ENCODE results near the gene TFEB.

Gene TFEB

DNA sequence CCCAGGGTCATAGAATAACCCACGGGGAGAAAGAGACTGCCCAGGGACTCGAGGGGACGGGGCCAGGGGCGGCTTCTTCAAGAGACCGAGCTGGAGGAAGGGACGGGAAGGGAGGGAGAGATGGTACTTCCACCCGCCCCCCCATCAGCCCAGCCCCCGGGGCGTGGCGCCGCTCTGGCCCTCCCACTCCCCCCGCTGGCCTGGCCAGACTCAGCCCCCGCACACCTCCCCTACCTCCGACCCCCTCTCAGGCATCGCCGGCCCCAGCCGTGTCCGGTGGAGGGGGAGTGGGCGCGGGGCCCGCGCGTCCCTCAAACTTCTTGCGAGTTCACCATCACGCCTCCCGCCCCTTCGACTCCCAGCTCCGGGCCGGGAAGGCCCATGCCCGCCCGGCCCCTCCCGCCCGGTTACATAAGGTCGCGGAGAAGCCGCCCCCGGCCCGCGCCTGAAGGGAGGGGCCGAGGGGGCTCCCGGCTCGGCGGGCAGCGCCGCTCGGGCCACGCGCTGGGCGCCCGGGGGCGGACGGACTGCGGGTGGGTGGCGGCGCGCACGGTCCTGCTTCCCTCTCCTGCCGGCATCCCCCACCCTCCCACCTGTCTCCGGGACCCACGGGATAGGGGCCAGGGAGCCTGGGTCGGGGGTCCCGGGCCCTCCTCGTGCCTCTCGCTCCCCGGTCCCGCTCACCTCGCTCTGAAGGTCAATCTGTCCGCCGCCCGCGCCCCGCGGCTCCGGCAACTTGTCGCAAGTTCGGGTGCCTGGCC, 562 bp downstream of the TFEB start:
- Mint-ChIP-seq H3K36me3 (no peaks in the 10 kb centered on the region), H3K9me3 (ENCODE audit: low read depth) (no peaks in the 10 kb centered on the region), H3K4me3 (peak overlapping the region; percentile 63), H3K4me1 (ENCODE audit: low read depth) (peaks cover 36% of the 10 kb centered on the region), H3K27ac (no peak overlapping the region), H3K27me3 (no peaks in the 10 kb centered on the region)

GRCh38 chr6:41733707-41734665, 1.4 kb downstream of the TFEB start:
- Mint-ChIP-seq H3K4me1 (ENCODE audit: low read depth) (peaks cover 42% of the 10 kb centered on the region), H3K9me3 (ENCODE audit: low read depth) (no peaks in the 10 kb centered on the region), H3K36me3 (no peaks in the 10 kb centered on the region), H3K4me3 (peak overlapping the region; percentile 80), H3K27me3 (no peaks in the 10 kb centered on the region), H3K27ac (no peak overlapping the region)

- H3K4me3 Mint-ChIP-seq = peak overlapping the region; percentile 80
- no peaks in the 10 kb centered on the region for H3K9me3 Mint-ChIP-seq (ENCODE audit: low read depth)
- no peaks in the 10 kb centered on the region for H3K27me3 Mint-ChIP-seq
- H3K36me3 Mint-ChIP-seq = no peaks in the 10 kb centered on the region
- peaks cover 44% of the 10 kb centered on the region for H3K4me1 Mint-ChIP-seq (ENCODE audit: low read depth)
- no peak overlapping the region for H3K27ac Mint-ChIP-seq
Measured at GRCh38 chr6:41733360-41733706, 2.1 kb downstream of the TFEB start.

DNA sequence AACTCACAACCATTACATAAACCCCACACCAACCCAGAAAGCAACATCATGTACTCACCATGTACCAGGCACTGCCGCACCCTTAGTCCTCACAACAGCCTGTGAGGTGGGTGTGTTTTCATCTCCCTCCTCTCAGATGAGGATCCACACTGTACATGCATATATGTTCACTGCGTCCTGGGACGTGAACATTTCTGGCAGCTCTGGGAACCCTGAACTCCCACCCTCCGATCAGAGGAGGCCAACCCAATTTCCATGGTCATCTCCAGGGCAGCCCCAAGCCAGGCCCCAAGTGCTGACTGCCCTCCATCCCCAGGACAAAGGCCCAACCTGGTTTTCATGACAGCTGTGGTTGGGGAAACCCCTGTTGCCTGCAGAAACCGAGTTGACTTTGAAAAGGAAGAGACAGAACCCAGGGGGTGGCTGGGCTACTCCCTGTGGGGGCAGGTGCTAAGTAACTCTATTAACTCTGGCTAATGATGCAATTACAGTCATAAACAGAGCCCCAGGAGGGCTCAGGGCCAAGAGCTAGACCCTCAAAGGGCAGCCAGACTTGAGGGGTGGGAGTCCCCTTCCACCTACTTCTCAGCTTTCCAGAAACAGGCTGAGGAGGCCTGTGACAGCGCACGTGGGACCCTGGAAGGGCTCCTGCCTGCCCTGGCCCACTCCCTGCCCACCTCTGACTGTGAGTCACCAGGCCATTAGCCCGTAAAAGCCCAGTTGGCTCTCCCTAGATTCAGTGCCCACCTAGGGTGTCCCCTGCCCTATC, 2.6 kb downstream of the TFEB start:
- Mint-ChIP-seq H3K9me3 (ENCODE audit: low read depth) (no peaks in the 10 kb centered on the region), H3K27me3 (no peaks in the 10 kb centered on the region), H3K4me3 (peak overlapping the region; percentile 80), H3K36me3 (no peaks in the 10 kb centered on the region), H3K4me1 (ENCODE audit: low read depth) (peaks cover 44% of the 10 kb centered on the region), H3K27ac (no peak overlapping the region)

- no peak overlapping the region for H3K27ac Mint-ChIP-seq
- no peaks in the 10 kb centered on the region for H3K36me3 Mint-ChIP-seq
- H3K4me3 Mint-ChIP-seq = peak overlapping the region; percentile 80
- H3K4me1 Mint-ChIP-seq (ENCODE audit: low read depth) = peaks cover 45% of the 10 kb centered on the region
- H3K27me3 Mint-ChIP-seq = no peaks in the 10 kb centered on the region
- H3K9me3 Mint-ChIP-seq (ENCODE audit: low read depth) = no peaks in the 10 kb centered on the region
Measured at GRCh38 chr6:41732149-41732548, 3.3 kb downstream of the TFEB start.

DNA sequence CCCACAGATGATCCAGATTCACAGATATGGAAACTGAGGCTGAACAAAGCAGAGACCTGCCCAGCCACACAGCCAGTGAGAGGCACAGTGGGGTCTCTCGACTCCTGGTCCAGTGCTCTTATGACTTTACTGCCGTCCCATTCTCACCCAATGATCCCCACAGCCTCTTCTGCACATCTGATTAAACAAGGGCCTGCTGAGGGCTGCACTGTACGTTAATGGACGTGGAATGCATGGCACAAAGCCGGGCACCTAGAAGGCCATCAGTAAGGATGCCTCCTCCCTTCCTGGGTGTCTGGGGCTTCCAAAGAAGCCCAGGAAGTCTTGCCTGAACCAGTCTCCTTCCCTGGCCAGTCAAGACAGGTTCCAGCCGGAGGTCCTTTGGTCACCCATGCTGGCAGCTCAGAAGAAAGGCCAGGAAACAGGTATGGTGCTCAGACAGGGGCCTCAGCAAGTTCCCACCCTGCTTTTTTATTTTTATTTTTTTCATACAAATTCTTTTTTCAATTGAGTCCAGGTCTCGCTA, 3.8 kb downstream of the TFEB start:
- Mint-ChIP-seq H3K9me3 (ENCODE audit: low read depth) (no peaks in the 10 kb centered on the region), H3K27ac (no peak overlapping the region), H3K4me1 (ENCODE audit: low read depth) (peaks cover 50% of the 10 kb centered on the region), H3K27me3 (no peaks in the 10 kb centered on the region), H3K4me3 (no peak overlapping the region), H3K36me3 (no peaks in the 10 kb centered on the region)

DNA sequence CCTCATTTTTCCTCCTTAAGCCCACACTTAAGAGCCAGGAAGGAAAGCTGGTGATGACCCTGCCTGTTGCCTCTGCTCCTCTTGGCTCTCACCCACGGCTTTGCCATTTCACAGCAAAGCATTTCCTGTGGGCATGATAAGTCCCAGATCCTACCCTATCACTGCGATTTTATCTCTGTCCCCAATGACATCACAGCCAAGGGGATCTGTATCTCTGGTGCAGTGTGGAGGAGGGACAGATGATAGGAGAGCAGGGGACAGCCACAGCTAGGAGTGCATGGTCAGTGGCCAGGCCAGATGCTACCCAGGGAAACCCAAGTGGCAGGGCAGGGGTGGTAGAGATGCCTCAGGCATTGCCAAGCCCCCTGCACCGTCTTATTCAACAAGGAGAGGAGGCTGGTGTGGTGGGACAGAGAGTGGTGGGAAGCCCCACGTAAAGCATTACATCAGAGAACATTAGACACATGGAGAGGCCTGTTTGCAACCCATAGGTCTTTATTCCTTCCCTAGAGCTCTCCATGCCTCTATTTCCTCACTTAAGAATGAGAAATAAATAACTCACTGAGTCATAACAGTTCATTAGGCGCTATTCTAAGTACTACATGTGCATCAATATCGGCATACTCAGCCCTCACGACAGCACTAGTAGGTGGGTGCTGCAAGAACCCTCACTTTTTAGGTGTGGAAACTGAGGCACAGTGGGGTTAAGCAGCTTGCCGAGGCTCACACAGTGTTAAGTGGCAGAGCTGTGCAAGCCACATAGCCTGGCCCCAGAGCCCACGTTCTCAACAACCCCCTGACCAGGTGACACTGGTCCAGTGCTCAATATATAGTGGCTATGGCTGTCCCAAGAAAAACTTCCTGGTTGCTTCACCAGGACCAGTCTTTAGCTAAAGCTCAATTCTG, 4.6 kb downstream of the TFEB start:
- Mint-ChIP-seq H3K36me3 (no peaks in the 10 kb centered on the region), H3K4me1 (ENCODE audit: low read depth) (peaks cover 50% of the 10 kb centered on the region), H3K4me3 (no peak overlapping the region), H3K27me3 (no peaks in the 10 kb centered on the region), H3K9me3 (ENCODE audit: low read depth) (no peaks in the 10 kb centered on the region), H3K27ac (no peak overlapping the region)

DNA sequence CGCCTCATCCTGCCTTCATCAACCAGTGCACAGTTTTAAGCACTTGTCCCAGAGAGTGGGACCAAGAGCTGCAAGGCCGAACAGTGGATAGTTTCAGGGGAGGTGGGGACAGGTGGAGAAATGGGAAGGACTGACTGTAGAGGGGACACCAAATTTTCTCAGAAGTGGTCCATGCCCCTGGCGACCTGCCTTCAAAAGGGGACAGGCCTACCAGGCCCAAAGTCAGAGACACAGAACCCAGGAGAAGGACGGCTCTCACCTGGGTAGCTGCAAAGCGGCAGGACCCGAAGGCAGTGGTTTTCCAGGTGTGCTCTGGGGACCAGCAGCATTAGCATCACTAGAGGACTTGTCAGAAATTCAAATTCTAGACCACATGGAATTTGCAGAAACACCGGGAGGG, 5.8 kb downstream of the TFEB start:
- Mint-ChIP-seq H3K9me3 (ENCODE audit: low read depth) (no peaks in the 10 kb centered on the region), H3K4me3 (no peak overlapping the region), H3K36me3 (no peaks in the 10 kb centered on the region), H3K27ac (no peak overlapping the region), H3K27me3 (no peaks in the 10 kb centered on the region), H3K4me1 (ENCODE audit: low read depth) (peaks cover 48% of the 10 kb centered on the region)

GRCh38 chr6:41728954-41729353, 6.5 kb downstream of the TFEB start:
- peaks cover 48% of the 10 kb centered on the region for H3K4me1 Mint-ChIP-seq (ENCODE audit: low read depth)
- no peaks in the 10 kb centered on the region for H3K36me3 Mint-ChIP-seq
- no peak overlapping the region for H3K4me3 Mint-ChIP-seq
- H3K9me3 Mint-ChIP-seq (ENCODE audit: low read depth) = no peaks in the 10 kb centered on the region
- no peak overlapping the region for H3K27ac Mint-ChIP-seq
- H3K27me3 Mint-ChIP-seq = no peaks in the 10 kb centered on the region

DNA sequence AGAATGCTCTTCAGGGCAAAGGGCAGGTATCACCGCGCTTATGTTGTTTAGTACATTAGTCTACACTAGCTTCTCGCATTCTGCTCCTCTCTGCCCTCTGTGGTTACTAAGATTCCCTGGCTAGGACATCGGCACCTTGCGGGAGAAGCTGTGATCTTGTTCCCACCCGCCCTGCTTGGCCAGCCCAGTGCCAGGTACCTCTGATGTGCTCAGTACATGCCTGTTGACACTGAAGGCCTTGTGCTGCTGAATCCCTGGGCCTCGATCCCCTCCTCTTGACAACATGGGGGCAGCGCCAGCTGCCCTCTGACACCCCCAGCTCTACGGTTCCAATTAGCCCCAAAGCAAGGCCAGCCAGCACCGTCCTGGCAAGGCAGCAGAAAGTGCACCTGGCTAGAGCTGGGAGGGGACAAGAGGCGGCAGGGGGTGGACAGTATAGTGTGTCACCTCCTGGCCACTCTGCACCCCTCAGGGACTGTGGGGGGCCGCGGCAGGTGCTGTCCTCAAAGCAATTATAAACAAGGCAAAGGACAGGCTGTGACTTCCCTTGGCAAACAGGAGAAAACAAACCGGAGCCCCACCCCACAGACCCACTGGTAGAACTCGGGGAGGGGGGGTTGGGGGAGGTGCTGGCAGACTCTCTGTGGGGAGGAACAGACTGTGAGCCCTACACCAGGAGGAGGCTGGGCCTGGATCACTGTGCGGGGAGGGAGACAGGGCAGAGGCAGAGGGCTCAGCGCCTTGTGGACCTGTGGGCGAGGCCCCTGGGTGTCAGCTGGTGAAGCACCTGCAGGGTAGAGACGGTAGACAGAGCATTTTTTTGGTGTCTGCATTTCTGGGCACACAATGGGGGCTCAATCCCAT, 7.1 kb downstream of the TFEB start:
- Mint-ChIP-seq H3K27ac (no peak overlapping the region), H3K4me1 (ENCODE audit: low read depth) (peaks cover 42% of the 10 kb centered on the region), H3K9me3 (ENCODE audit: low read depth) (no peaks in the 10 kb centered on the region), H3K27me3 (no peaks in the 10 kb centered on the region), H3K36me3 (no peaks in the 10 kb centered on the region), H3K4me3 (no peak overlapping the region)

GRCh38 chr6:41727705-41728072, 7.7 kb downstream of the TFEB start:
- H3K27ac Mint-ChIP-seq = no peak overlapping the region
- no peaks in the 10 kb centered on the region for H3K9me3 Mint-ChIP-seq (ENCODE audit: low read depth)
- H3K4me3 Mint-ChIP-seq = no peak overlapping the region
- H3K36me3 Mint-ChIP-seq = no peaks in the 10 kb centered on the region
- peaks cover 36% of the 10 kb centered on the region for H3K4me1 Mint-ChIP-seq (ENCODE audit: low read depth)
- H3K27me3 Mint-ChIP-seq = no peaks in the 10 kb centered on the region

DNA sequence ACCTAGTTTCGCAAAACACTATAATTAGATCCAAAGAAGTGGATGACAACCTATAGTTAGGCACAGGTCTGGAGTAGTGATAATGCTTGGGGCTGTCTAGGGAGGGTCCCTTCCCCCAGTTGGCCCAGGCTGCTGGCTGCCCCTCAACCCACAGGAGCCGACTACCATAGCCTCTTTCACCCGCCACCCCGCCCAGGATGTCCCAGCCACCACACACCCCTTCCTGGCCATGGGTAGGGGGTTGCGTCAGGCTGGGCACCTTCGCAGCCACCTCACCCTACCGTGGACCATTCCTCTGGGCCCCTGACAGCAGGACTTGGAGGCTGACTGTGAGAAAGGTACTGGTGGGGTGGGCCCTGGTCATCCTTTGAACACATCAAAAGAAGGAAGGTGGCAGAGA, 8.5 kb downstream of the TFEB start:
- H3K4me1 Mint-ChIP-seq (ENCODE audit: low read depth) = peaks cover 30% of the 10 kb centered on the region
- no peaks in the 10 kb centered on the region for H3K27me3 Mint-ChIP-seq
- H3K9me3 Mint-ChIP-seq (ENCODE audit: low read depth) = no peaks in the 10 kb centered on the region
- no peaks in the 10 kb centered on the region for H3K36me3 Mint-ChIP-seq
- H3K4me3 Mint-ChIP-seq = no peak overlapping the region
- H3K27ac Mint-ChIP-seq = no peak overlapping the region

All from activated naive CD8-positive, alpha-beta T cell (primary cell).